A549 (cell line): ENCODE results near the gene FAM174C. TPM values are rescaled to one million over a fixed set of nuclear protein-coding genes. Genes with fewer than 3 reads are reported as not detected.

Experiments
- ATAC-seq, 2 experiments: fragments of 200-7000 bp in 1 of 2; fragments of >200 bp in 1 of 2; cut with Nextera tagmentation in 1 of 2; cut with Tn5 transposase in 1 of 2; 3 replicates each; pipeline versions ENCODE4 v1.8.0 to v1.9.1; 2018 to 2020; ENCODE audit warnings: mild to moderate bottlenecking in 1 of 2, moderate library complexity in 1 of 2
- CTCF ChIA-PET: fragments of 300-600 bp; sonication (Branson Sonifier 250); formaldehyde crosslinking; extraction: SDS; loops from one replicate; lab custom pipeline; 2021; ENCODE audit warnings: antibody characterized with exemption, inconsistent platforms; lab: Yijun Ruan, JAX
- POLR2A ChIA-PET: fragments of 350-600 bp; formaldehyde crosslinking; extraction: SDS; loops from one replicate; lab custom pipeline; 2021; ENCODE audit warnings: antibody characterized with exemption, inconsistent platforms; lab: Yijun Ruan, JAX
- DNase-seq, 2 experiments: peaks; one replicate each; pipeline versions ENCODE4 v3.0.0 to v3.0.0-alpha.2; 2011 to 2016; ENCODE audit warnings: low read depth in 1 of 2, low spot score in 1 of 2
- FAIRE-seq: peaks from 2 replicates; lab custom pipeline; 2011; peaks lifted over from hg19 to GRCh38; lab: Jason Lieb, UNC
- H3K27ac ChIP-seq, 2 experiments: fragments of >200 bp; sonication (Bioruptor Twin); formaldehyde crosslinking; 3 replicates each; pipeline ENCODE4 v1.5.1; 2016 to 2017
- H3K4me1 ChIP-seq: fragments of >200 bp; sonication (Bioruptor Twin); formaldehyde crosslinking; 3 replicates; pipeline ENCODE4 v1.6.1; 2016
- H3K4me2 ChIP-seq: fragments of >200 bp; sonication (Bioruptor Twin); formaldehyde crosslinking; 3 replicates; pipeline ENCODE4 v1.6.1; 2016
- H3K4me3 ChIP-seq: fragments of >200 bp; sonication (Bioruptor Twin); formaldehyde crosslinking; 3 replicates; pipeline ENCODE4 v1.5.1; 2016
- H3K9me3 ChIP-seq: fragments of >200 bp; sonication (Bioruptor Twin); formaldehyde crosslinking; 3 replicates; pipeline ENCODE4 v1.6.1; 2016
- BHLHE40 ChIP-seq: IDR thresholded peaks from 2 replicates; pipeline ENCODE4 v1.6.1; 2012; ENCODE audit warnings: low read depth, low read length, inconsistent platforms
- CBX2 ChIP-seq: fragments of 200-600 bp; sonication (generic); IDR thresholded peaks from 2 replicates; pipeline ENCODE4 v1.6.1; 2016; ENCODE audit warnings: low read depth, mild to moderate bottlenecking, borderline replicate concordance
- CBX8 ChIP-seq: fragments of 200-600 bp; sonication (generic); IDR thresholded peaks from 2 replicates; pipeline ENCODE4 v1.6.1; 2016
- CTCF ChIP-seq: fragments of >200 bp; sonication (Bioruptor Twin); formaldehyde crosslinking; IDR thresholded peaks from 3 replicates; pipeline ENCODE4 v1.5.1; 2016
- EP300 ChIP-seq, 2 experiments: fragments of >200 bp; sonication (Bioruptor Twin); formaldehyde crosslinking; IDR thresholded peaks; 2 replicates in 1 of 2; 3 replicates in 1 of 2; pipeline ENCODE4 v1.6.1; 2016 to 2017
- FOSB ChIP-seq: fragments of 250-450 bp; sonication (Bioruptor Pico); IDR thresholded peaks from 2 replicates; pipeline ENCODE4 v1.5.0; 2020; ENCODE audit warnings: mild to moderate bottlenecking, moderate library complexity
- FOXS1 ChIP-seq: fragments of 250-450 bp; sonication (Bioruptor Pico); IDR thresholded peaks from 2 replicates; pipeline ENCODE4 v1.5.0; 2020; ENCODE audit warnings: mild to moderate bottlenecking, moderate library complexity
- GATA3 ChIP-seq: IDR thresholded peaks from 2 replicates; pipeline ENCODE4 v1.6.1; 2012; ENCODE audit warnings: borderline replicate concordance
- HEYL ChIP-seq: fragments of 250-450 bp; sonication (Bioruptor Pico); IDR thresholded peaks from 2 replicates; pipeline ENCODE4 v1.8.0; 2021; ENCODE audit warnings: mild to moderate bottlenecking, moderate library complexity
- HOXA7 ChIP-seq: fragments of 250-450 bp; sonication (Bioruptor Pico); IDR thresholded peaks from 2 replicates; pipeline ENCODE4 v1.5.0; 2020; ENCODE audit warnings: mild to moderate bottlenecking, moderate library complexity
- HOXB5 ChIP-seq: fragments of 250-450 bp; sonication (Bioruptor Pico); IDR thresholded peaks from 2 replicates; pipeline ENCODE4 v1.5.0; 2020; ENCODE audit warnings: mild to moderate bottlenecking, moderate library complexity
- JUN ChIP-seq, 2 experiments: fragments of >200 bp; sonication (Bioruptor Twin); formaldehyde crosslinking; IDR thresholded peaks; 2 replicates in 1 of 2; 3 replicates in 1 of 2; pipeline ENCODE4 v1.6.1; 2016 to 2017
- KDM5A ChIP-seq: fragments of 200-600 bp; sonication (generic); IDR thresholded peaks from 2 replicates; pipeline ENCODE4 v1.6.1; 2016; ENCODE audit warnings: antibody characterized with exemption, mild to moderate bottlenecking
- MAFK ChIP-seq: fragments of 450-650 bp; IDR thresholded peaks from 2 replicates; pipeline ENCODE4 v1.6.1; 2014; ENCODE audit not compliant: partially characterized antibody
- NFE2L2 ChIP-seq: fragments of 150-350 bp; conservative IDR thresholded peaks from 2 replicates; pipeline ENCODE4 v1.6.1; 2014; ENCODE audit warnings: low read length
- NPAS2 ChIP-seq: fragments of 250-450 bp; sonication (Bioruptor Pico); IDR thresholded peaks from 2 replicates; pipeline ENCODE4 v1.8.0; 2022; ENCODE audit warnings: mild to moderate bottlenecking, moderate library complexity, borderline replicate concordance
- PBX3 ChIP-seq: IDR thresholded peaks from 2 replicates; pipeline ENCODE4 v1.6.1; 2012
- POLR2A ChIP-seq: IDR thresholded peaks from 2 replicates; pipeline ENCODE4 v1.6.1; 2012; ENCODE audit warnings: mild to moderate bottlenecking, low read length
- POLR2AphosphoS2 ChIP-seq: conservative IDR thresholded peaks from 2 replicates; pipeline ENCODE4 v1.6.1; 2012; ENCODE audit warnings: low read length, improper control_type of control experiment, inconsistent platforms
- RNF2 ChIP-seq: fragments of 200-600 bp; sonication (generic); IDR thresholded peaks from 2 replicates; pipeline ENCODE4 v1.6.1; 2016; ENCODE audit warnings: low read depth, mild to moderate bottlenecking, antibody characterized with exemption, moderate library complexity, borderline replicate concordance
- SMC3 ChIP-seq: fragments of >200 bp; sonication (Bioruptor Twin); formaldehyde crosslinking; IDR thresholded peaks from 3 replicates; pipeline ENCODE4 v1.6.1; 2018; ENCODE audit warnings: inconsistent platforms
- ZC3H11A ChIP-seq: fragments of 450-650 bp; IDR thresholded peaks from 2 replicates; pipeline ENCODE4 v1.6.1; 2014; ENCODE audit warnings: antibody characterized with exemption, mild to moderate bottlenecking
- WGBS: methylation state at CpG from one replicate; pipeline ENCODE4 v1.1.6; 2017; ENCODE audit errors: missing lambda C conversion rate; 5-methylcytosine and 5-hydroxymethylcytosine counted together
- polyA plus RNA-seq, 4 experiments: library from polyadenylated mRNA; depleted of rRNA in 3 of 4; stranded (reverse); fragments of >200 nt; fragmentation: RNase III in 1 of 4; extraction: RNeasy Plus Mini Kit Qiagen cat#74134 plus additional on column Dnase treatment in 1 of 4; gene quantifications; 2 replicates in 3 of 4; 3 replicates in 1 of 4; pipeline ENCODE4 v1.2.3, GENCODE V29; 2011 to 2017
- TF ChIP-seq, protein P1 (sequence below): fragments of >200 bp; sonication (Bioruptor Twin); formaldehyde crosslinking; IDR thresholded peaks from 2 replicates; pipeline ENCODE4 v1.6.1; 2016

The FAM174C gene
- polyA plus RNA-seq, 2 of the 4 experiments (the other 2 are of a cell fraction) = 24.8 to 37.1 TPM

DNA sequence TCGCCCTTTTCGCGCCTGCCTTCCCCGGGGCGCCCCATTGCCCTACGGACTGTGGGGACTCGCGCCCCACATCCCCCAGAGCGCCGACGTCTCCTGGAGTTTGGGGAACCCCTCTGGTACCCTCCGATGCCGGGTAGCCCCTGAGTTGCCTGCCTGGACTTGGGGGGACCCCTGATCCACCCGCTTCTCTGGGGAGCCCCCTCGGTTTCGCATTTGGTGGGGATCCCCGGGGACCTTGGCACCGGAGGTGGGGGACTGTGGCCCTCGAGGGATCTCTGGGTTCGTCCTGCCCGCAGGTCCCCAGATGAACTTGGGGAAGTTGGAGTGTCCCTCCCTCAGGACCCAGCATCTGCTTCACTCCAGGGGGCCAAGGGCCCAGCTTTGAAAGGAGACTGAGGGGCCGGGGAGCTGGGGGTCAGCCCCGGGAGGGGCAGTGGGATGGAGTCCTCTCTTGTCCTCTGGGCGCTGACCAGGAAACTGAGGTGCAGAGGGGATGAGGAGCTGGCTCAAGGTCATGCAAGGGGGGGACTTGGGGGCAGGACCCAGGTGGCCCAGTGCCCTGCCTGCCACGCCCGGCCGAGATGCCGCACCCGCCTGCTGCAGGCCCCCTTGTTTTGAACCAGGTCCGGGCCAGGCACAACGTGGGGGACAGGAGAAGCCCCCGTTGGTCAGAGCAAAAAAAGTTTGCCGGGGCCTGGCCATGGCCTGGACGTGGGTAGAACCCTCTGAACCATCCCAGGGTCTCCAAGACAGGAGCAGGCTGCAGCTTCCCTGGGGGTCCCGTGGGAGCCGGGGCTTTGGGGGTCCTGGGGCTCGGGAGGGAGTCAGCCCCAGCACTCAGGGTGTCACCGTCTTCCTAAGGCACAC, 11.4 kb downstream of the FAM174C start:
- H3K4me1 ChIP-seq = peaks cover 18% of the 10 kb centered on the region
- H3K27ac ChIP-seq = peak overlapping the region; percentile 79 to 91
- H3K4me3 ChIP-seq = peak overlapping the region; percentile 62
- no peak for DNase-seq
- TF ChIP-seq KDM5A (no peak), GATA3 (no peak), NPAS2 (CRISPR knock-in tag) (no peak), CBX8 (no peak)
- POLR2A ChIA-PET = no interaction called here
- ATAC-seq = no peak
- FAIRE-seq = no peak
- CTCF ChIA-PET = interaction anchor here (0.6 to 1.2 kb wide), 3 partner anchors 7 to 229 kb away, joined by 3 to 4 read pairs (median 3); no protein-coding TSS in a partner anchor
- peak overlapping the region; percentile 91 for H3K4me2 ChIP-seq
- no peaks in the 10 kb centered on the region for H3K9me3 ChIP-seq
- 60% methylated on average over 2 of the region's 38 CpGs for WGBS

DNA sequence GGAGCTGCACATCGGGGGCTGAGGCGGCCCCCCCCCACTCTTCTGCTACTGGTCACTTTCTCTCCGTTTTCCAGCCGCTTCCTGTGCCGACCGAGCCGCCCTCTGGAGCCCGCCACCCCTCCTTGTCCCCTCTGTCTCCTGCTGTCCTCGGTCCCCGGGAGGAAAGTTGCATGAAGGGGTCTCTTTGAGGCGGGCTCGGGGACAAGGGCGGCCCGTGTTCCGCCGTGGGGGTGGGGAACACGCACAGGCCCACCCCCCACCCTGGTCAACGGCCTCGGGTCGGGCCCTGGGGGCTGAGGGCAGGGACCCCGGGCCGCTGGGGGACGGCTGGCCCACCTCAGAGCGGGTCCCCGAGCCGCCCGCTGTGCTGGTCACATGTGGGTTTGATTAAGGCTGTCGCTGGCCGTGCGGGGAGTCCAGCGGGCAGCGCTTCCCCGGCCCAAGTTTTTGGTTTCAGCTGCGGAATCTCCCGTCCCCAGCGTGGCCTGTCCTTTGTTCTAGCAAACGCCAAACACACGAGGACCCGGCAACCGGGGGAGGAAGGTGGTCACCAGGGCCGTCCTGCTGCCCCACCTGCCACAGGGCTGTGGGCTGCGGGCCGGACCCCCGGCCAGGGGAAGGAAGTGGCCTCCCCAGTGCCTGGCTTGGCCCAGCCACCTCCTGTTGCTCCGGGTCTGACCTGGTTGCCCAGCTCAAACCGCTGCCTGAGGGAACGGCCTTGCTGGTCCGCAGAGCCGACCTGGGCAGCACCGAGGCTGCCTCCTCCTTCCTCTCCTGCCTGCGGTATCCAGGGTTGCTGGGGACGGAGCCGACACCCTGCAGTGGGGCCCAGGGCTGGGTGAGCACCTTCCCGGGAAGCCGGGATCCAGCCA, 12.3 kb downstream of the FAM174C start:
- Histone ChIP-seq H3K4me1 (peaks cover 23% of the 10 kb centered on the region), H3K4me2 (no peak overlapping the region), H3K9me3 (no peaks in the 10 kb centered on the region), H3K27ac (no peak overlapping the region), H3K4me3 (no peak overlapping the region)
- ATAC-seq (peak in 1 of 2 experiments; percentile 33; a peak in 3 of 6 replicates), FAIRE-seq (no peak), DNase-seq (no peak)
- TF ChIP-seq MAFK = no peak
- TF ChIP-seq EP300 (IDR thresholded peaks at IDR 0.05) = no peak
- no peak for TF ChIP-seq NFE2L2
- TF ChIP-seq FOXS1 (CRISPR knock-in tag) = no peak
- TF ChIP-seq HOXB5 = no peak
- TF ChIP-seq HOXA7 (CRISPR knock-in tag) = no peak
- TF ChIP-seq RNF2 = no peak
- no peak for TF ChIP-seq CTCF
- TF ChIP-seq, protein P1, sequence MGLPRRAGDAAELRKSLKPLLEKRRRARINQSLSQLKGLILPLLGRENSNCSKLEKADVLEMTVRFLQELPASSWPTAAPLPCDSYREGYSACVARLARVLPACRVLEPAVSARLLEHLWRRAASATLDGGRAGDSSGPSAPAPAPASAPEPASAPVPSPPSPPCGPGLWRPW = no peak
- TF ChIP-seq FOSB (CRISPR knock-in tag) = no peak
- no peak for TF ChIP-seq JUN (IDR thresholded peaks at IDR 0.05)
- TF ChIP-seq HEYL (CRISPR knock-in tag) = no peak
- no peak for TF ChIP-seq ZC3H11A
- no peak for TF ChIP-seq POLR2AphosphoS2
- TF ChIP-seq CBX2 = no peak
- no peak for TF ChIP-seq KDM5A
- TF ChIP-seq BHLHE40 = no peak
- TF ChIP-seq SMC3 = no peak
- TF ChIP-seq PBX3 = no peak
- no peak for TF ChIP-seq POLR2A
- POLR2A ChIA-PET = no interaction called here
- WGBS = 80% methylated on average over 21 of the region's 55 CpGs
- CTCF ChIA-PET = interaction anchor here (0.7 to 1.2 kb wide), 3 partner anchors 8 to 67 kb away, joined by 3 to 4 read pairs (median 3); a partner anchor contains a TSS
